SK-N-SH (cell line): Measurements from ENCODE around the gene ABHD17B. TPM values are rescaled to one million over a fixed set of nuclear protein-coding genes. Genes with fewer than 3 reads are reported as not detected.

Experiments used
- CTCF ChIA-PET: fragments of 300-600, 350-600 bp; formaldehyde crosslinking; extraction: SDS; loops from one replicate; lab custom pipeline; 2021; lab: Yijun Ruan, JAX
- POLR2A ChIA-PET: fragments of 350-600 bp; sonication (Branson Sonifier 250); formaldehyde crosslinking; extraction: SDS; loops from one replicate; lab custom pipeline; 2020; ENCODE audit warnings: antibody characterized with exemption, inconsistent platforms; lab: Yijun Ruan, JAX
- DNase-seq: peaks from one replicate; pipeline ENCODE4 v3.0.0; 2012
- H2AFZ ChIP-seq: fragments of 200-600 bp; sonication (generic); 2 replicates; pipeline ENCODE4 v1.8.1; 2016; ENCODE audit warnings: antibody characterized with exemption, mild to moderate bottlenecking, low read depth
- H3F3A ChIP-seq: fragments of 200-600 bp; sonication (generic); replicated peaks from 2 replicates; pipeline ENCODE3; 2016; ENCODE audit warnings: antibody characterized with exemption, mild to moderate bottlenecking; ENCODE audit not compliant: insufficient read depth
- H3K27ac ChIP-seq, 2 experiments: fragments of 200-500 bp in 1 of 2; fragments of 200-600 bp in 1 of 2; sonication (Bioruptor generic) in 1 of 2; sonication (generic), shearing (Covaris generic) in 1 of 2; 2 replicates each; pipeline versions ENCODE4 v1.5.1 to v1.6.1; 2014 to 2016; ENCODE audit warnings: low read depth in 2 of 2, inconsistent platforms in 1 of 2, low read length in 1 of 2, mild to moderate bottlenecking in 1 of 2, mixed read lengths in 1 of 2
- H3K27me3 ChIP-seq: fragments of 200-600 bp; sonication (generic), shearing (Covaris generic); 2 replicates; pipeline ENCODE4 v1.6.1; 2016; ENCODE audit warnings: mixed run types; ENCODE audit not compliant: insufficient read depth
- H3K36me3 ChIP-seq, 2 experiments: fragments of 200-500 bp in 1 of 2; fragments of 200-600 bp in 1 of 2; sonication (Bioruptor generic) in 1 of 2; sonication (generic) in 1 of 2; replicated peaks in 1 of 2; 2 replicates each; pipeline versions ENCODE3 to v1.5.1; 2014 to 2016; ENCODE audit warnings: low read length in 1 of 2, mild to moderate bottlenecking in 1 of 2; ENCODE audit not compliant: insufficient read depth in 2 of 2, control insufficient read depth in 1 of 2
- H3K4me1 ChIP-seq, 2 experiments: fragments of 200-500 bp in 1 of 2; fragments of 200-600 bp in 1 of 2; sonication (Bioruptor generic) in 1 of 2; sonication (generic), shearing (Covaris generic) in 1 of 2; 2 replicates each; pipeline versions ENCODE4 v1.5.1 to v1.6.1; 2014 to 2016; ENCODE audit warnings: low read depth in 1 of 2, low read length in 1 of 2, mixed run types in 1 of 2; ENCODE audit not compliant: insufficient read depth in 2 of 2, control insufficient read depth in 1 of 2
- H3K4me2 ChIP-seq: fragments of 200-600 bp; sonication (generic), shearing (Covaris generic); 2 replicates; pipeline ENCODE4 v1.6.1; 2017; ENCODE audit warnings: mixed run types
- H3K4me3 ChIP-seq, 2 experiments: fragments of 200-500 bp in 1 of 2; fragments of 200-600 bp in 1 of 2; sonication (Bioruptor generic) in 1 of 2; sonication (generic), shearing (Covaris generic) in 1 of 2; 2 replicates each; pipeline versions ENCODE4 v1.5.1 to v1.8.1; 2014 to 2016; ENCODE audit warnings: low read depth in 2 of 2, inconsistent platforms in 1 of 2, low read length in 1 of 2, mild to moderate bottlenecking in 1 of 2, mixed read lengths in 1 of 2, moderate library complexity in 1 of 2
- H3K79me2 ChIP-seq: fragments of 200-600 bp; sonication (generic); 2 replicates; pipeline ENCODE4 v1.8.1; 2017; ENCODE audit warnings: mild to moderate bottlenecking; ENCODE audit not compliant: insufficient read depth
- H3K9ac ChIP-seq: fragments of 200-600 bp; sonication (generic); 2 replicates; pipeline ENCODE4 v1.6.1; 2017; ENCODE audit warnings: mixed run types
- H3K9me2 ChIP-seq: fragments of 200-600 bp; sonication (generic); 2 replicates; pipeline ENCODE4 v1.6.1; 2017; ENCODE audit warnings: mixed run types
- H3K9me3 ChIP-seq: fragments of 200-600 bp; sonication (generic); 2 replicates; pipeline ENCODE4 v1.6.1; 2017; ENCODE audit warnings: mixed run types, mild to moderate bottlenecking, moderate library complexity
- H4K20me1 ChIP-seq: fragments of 200-600 bp; sonication (generic); 2 replicates; pipeline ENCODE4 v1.6.1; 2017; ENCODE audit warnings: mild to moderate bottlenecking, mixed run types; ENCODE audit not compliant: insufficient read depth
- CHD2 ChIP-seq: fragments of 150-350 bp; IDR thresholded peaks from 2 replicates; pipeline ENCODE4 v1.6.1; 2018; ENCODE audit warnings: low read length; ENCODE audit not compliant: partially characterized antibody
- EP300 ChIP-seq, 2 experiments: IDR thresholded peaks; 2 replicates each; pipeline versions ENCODE4 v1.4.0 to v1.6.1; 2012; ENCODE audit warnings: borderline replicate concordance in 1 of 2, low read depth in 1 of 2, low read length in 1 of 2
- EZH2phosphoT487 ChIP-seq: fragments of 200-600 bp; sonication (generic); IDR thresholded peaks from 2 replicates; pipeline ENCODE4 v1.6.1; 2017; ENCODE audit warnings: low read depth, mixed run types, mild to moderate bottlenecking, antibody characterized with exemption, moderate library complexity, borderline replicate concordance
- FOSL2 ChIP-seq: IDR thresholded peaks from 2 replicates; pipeline ENCODE4 v1.4.0; 2012; ENCODE audit warnings: low read depth, mild to moderate bottlenecking, moderate library complexity, borderline replicate concordance
- FOXJ3 ChIP-seq: sonication (generic); formaldehyde crosslinking; IDR thresholded peaks from 2 replicates; pipeline ENCODE4 v1.5.1; 2020; ENCODE audit warnings: mild to moderate bottlenecking, missing genetic modification reagents
- FOXM1 ChIP-seq: IDR thresholded peaks from 2 replicates; pipeline ENCODE4 v1.4.0; 2012; ENCODE audit warnings: low read depth, mild to moderate bottlenecking
- GABPA ChIP-seq: IDR thresholded peaks from 2 replicates; pipeline ENCODE4 v1.4.0; 2012; ENCODE audit warnings: low read depth, mild to moderate bottlenecking
- GATA2 ChIP-seq: sonication (generic); formaldehyde crosslinking; IDR thresholded peaks from 2 replicates; pipeline ENCODE4 v1.5.0; 2020; ENCODE audit warnings: mild to moderate bottlenecking, missing genetic modification reagents
- MEF2A ChIP-seq: IDR thresholded peaks from 2 replicates; pipeline ENCODE4 v1.4.0; 2012; ENCODE audit warnings: low read depth, borderline replicate concordance
- NRF1 ChIP-seq: IDR thresholded peaks from 2 replicates; pipeline ENCODE4 v1.6.1; 2012; ENCODE audit warnings: low read depth, mild to moderate bottlenecking, low read length
- POLR2AphosphoS5 ChIP-seq: IDR thresholded peaks from 2 replicates; pipeline ENCODE4 v1.6.1; 2012; ENCODE audit warnings: low read depth, low read length
- RAD21 ChIP-seq: IDR thresholded peaks from 2 replicates; pipeline ENCODE4 v1.6.1; 2012; ENCODE audit warnings: mild to moderate bottlenecking, low read length
- RCOR1 ChIP-seq: fragments of 150-350 bp; IDR thresholded peaks from 2 replicates; pipeline ENCODE4 v1.6.1; 2017; ENCODE audit warnings: antibody characterized with exemption, low read length
- RFX5 ChIP-seq: IDR thresholded peaks from 2 replicates; pipeline ENCODE4 v1.6.1; 2012; ENCODE audit warnings: mild to moderate bottlenecking, improper control_type of control experiment, low read length
- RXRA ChIP-seq: IDR thresholded peaks from 2 replicates; pipeline ENCODE4 v1.4.0; 2012; ENCODE audit warnings: low read depth, mild to moderate bottlenecking, borderline replicate concordance
- SIN3A ChIP-seq: IDR thresholded peaks from 2 replicates; pipeline ENCODE4 v1.6.1; 2012; ENCODE audit warnings: low read depth, mild to moderate bottlenecking, low read length, moderate library complexity, borderline replicate concordance
- SMC3 ChIP-seq: IDR thresholded peaks from 2 replicates; pipeline ENCODE4 v1.6.1; 2012; ENCODE audit warnings: low read depth, low read length, improper control_type of control experiment
- WGBS: methylation state at CpG from one replicate; pipeline ENCODE4 v1.1.6; 2017; ENCODE audit warnings: low lambda C conversion rate; 5-methylcytosine and 5-hydroxymethylcytosine counted together
- polyA plus RNA-seq, 3 experiments: library from polyadenylated mRNA; depleted of rRNA; stranded (reverse); fragments of >200 nt; gene quantifications; 2 replicates each; pipeline ENCODE4 v1.2.3, GENCODE V29; 2012
- TF ChIP-seq, protein P1 (sequence below): fragments of 150-350 bp; IDR thresholded peaks from 2 replicates; pipeline ENCODE4 v1.6.1; 2016; ENCODE audit warnings: mild to moderate bottlenecking, low read depth, low read length
- TF ChIP-seq, protein P2 (sequence below): IDR thresholded peaks from 2 replicates; pipeline ENCODE4 v1.4.0; 2012; ENCODE audit warnings: low read depth
- TF ChIP-seq, protein P3 (sequence below): IDR thresholded peaks from 2 replicates; pipeline ENCODE4 v1.6.1; 2012; ENCODE audit warnings: mild to moderate bottlenecking, low read depth, low read length, moderate library complexity

The ABHD17B gene
- polyA plus RNA-seq, 1 of the 3 experiments (the other 2 are of a cell fraction) = 7.3 TPM

DNA sequence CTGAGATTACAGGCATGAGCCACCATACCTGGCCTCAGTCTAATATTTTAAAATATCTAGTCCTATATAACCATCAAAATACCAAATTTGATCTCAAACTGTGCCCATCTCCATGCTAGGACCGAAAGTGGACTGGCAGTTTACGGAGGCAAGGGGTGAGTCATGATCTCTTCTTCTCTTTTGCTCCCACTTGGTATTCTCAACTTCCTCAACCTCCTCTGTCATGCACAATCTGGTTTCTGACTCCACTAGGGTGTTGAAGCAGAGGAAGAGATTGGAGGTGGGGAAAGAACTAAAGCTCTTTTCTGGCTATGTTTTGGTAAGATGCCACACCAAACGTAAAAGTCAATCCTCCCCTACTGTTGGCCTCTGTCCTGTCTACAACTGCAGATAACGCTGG is 86.7 kb downstream of the ABHD17B start:
- H3F3A ChIP-seq = no peaks in the 10 kb centered on the region
- H3K79me2 ChIP-seq = no peaks in the 10 kb centered on the region
- H3K9me3 ChIP-seq = no peaks in the 10 kb centered on the region
- H3K4me3 ChIP-seq = no peak overlapping the region
- H3K36me3 ChIP-seq = no peaks in the 10 kb centered on the region
- POLR2A ChIA-PET = no interaction called here
- no peak overlapping the region for H3K9ac ChIP-seq
- no peaks in the 10 kb centered on the region; a peak in 1 of 4 replicates for H3K4me1 ChIP-seq
- WGBS = 69% methylated on average over 4 of the region's 4 CpGs
- H4K20me1 ChIP-seq = no peaks in the 10 kb centered on the region
- H2AFZ ChIP-seq = no peak overlapping the region
- CTCF ChIA-PET = no interaction called here
- H3K27me3 ChIP-seq = no peaks in the 10 kb centered on the region; the same call in 1 of the 2 replicates
- no peak for DNase-seq
- H3K27ac ChIP-seq = no peak overlapping the region
- no peak for TF ChIP-seq GATA2 (CRISPR knock-in tag)
- TF ChIP-seq SIN3A = no peak
- no peak for TF ChIP-seq FOXJ3
- TF ChIP-seq, protein P1, sequence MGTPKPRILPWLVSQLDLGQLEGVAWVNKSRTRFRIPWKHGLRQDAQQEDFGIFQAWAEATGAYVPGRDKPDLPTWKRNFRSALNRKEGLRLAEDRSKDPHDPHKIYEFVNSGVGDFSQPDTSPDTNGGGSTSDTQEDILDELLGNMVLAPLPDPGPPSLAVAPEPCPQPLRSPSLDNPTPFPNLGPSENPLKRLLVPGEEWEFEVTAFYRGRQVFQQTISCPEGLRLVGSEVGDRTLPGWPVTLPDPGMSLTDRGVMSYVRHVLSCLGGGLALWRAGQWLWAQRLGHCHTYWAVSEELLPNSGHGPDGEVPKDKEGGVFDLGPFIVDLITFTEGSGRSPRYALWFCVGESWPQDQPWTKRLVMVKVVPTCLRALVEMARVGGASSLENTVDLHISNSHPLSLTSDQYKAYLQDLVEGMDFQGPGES = no peak
- TF ChIP-seq NRF1 = no peak
- no peak for TF ChIP-seq EP300 (IDR thresholded peaks at IDR 0.05; ENCODE audit: borderline replicate concordance in 1 of 2, low read depth in 1 of 2, low read length in 1 of 2)
- TF ChIP-seq RXRA = no peak
- TF ChIP-seq POLR2AphosphoS5 = no peak
- no peak for TF ChIP-seq CHD2
- TF ChIP-seq, protein P2, sequence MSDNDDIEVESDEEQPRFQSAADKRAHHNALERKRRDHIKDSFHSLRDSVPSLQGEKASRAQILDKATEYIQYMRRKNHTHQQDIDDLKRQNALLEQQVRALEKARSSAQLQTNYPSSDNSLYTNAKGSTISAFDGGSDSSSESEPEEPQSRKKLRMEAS = no peak
- no peak for TF ChIP-seq GABPA
- TF ChIP-seq RAD21 = no peak
- no peak for TF ChIP-seq FOSL2
- no peak for TF ChIP-seq SMC3
- TF ChIP-seq RCOR1 = no peak
- no peak overlapping the region for H3K4me2 ChIP-seq
- no peaks in the 10 kb centered on the region for H3K9me2 ChIP-seq

DNA sequence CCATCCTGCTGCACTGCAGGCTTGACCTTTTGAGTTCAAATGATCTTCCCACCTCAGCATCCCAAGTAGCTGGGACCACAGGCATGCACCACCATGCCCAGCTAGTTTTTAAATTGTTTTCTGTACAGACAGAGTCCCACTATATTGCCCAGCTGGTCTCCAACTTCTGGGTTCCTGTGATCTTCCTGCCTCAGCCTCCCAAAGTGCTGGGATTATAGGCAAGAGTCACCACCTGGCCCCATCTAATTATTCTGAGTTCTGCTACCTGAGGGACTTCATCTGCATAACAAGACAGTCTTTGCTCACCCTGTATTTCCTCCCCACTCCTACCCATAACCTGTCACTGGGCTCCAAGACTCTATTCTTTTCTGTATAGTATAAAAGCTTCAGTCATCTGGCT is 88.1 kb downstream of the ABHD17B start:
- Histone ChIP-seq H3K79me2 (no peaks in the 10 kb centered on the region), H3K4me2 (no peak overlapping the region), H3K36me3 (no peaks in the 10 kb centered on the region), H3K9me2 (no peaks in the 10 kb centered on the region), H3K27me3 (no peaks in the 10 kb centered on the region; the same call in 1 of the 2 replicates), H3K9ac (no peak overlapping the region), H3K27ac (no peak overlapping the region), H2AFZ (no peak overlapping the region), H3K9me3 (no peaks in the 10 kb centered on the region), H3F3A (no peaks in the 10 kb centered on the region), H4K20me1 (no peaks in the 10 kb centered on the region), H3K4me3 (no peak overlapping the region), H3K4me1 (no peaks in the 10 kb centered on the region; a peak in 1 of 4 replicates)
- ChIA-PET CTCF (interaction anchor here (2.4 kb wide), 1 partner anchor 202 kb away, joined by 10 read pairs; no protein-coding TSS in a partner anchor), POLR2A (no interaction called here)
- no peak for DNase-seq
- TF ChIP-seq EP300 (IDR thresholded peaks at IDR 0.05; ENCODE audit: borderline replicate concordance in 1 of 2, low read depth in 1 of 2, low read length in 1 of 2) (no peak), EZH2phosphoT487 (no peak), GATA2 (CRISPR knock-in tag) (no peak), POLR2AphosphoS5 (no peak), RFX5 (no peak), FOXJ3 (no peak), CHD2 (no peak), RXRA (no peak), GABPA (no peak), MEF2A (no peak), FOXM1 (no peak)
- TF ChIP-seq, protein P3, sequence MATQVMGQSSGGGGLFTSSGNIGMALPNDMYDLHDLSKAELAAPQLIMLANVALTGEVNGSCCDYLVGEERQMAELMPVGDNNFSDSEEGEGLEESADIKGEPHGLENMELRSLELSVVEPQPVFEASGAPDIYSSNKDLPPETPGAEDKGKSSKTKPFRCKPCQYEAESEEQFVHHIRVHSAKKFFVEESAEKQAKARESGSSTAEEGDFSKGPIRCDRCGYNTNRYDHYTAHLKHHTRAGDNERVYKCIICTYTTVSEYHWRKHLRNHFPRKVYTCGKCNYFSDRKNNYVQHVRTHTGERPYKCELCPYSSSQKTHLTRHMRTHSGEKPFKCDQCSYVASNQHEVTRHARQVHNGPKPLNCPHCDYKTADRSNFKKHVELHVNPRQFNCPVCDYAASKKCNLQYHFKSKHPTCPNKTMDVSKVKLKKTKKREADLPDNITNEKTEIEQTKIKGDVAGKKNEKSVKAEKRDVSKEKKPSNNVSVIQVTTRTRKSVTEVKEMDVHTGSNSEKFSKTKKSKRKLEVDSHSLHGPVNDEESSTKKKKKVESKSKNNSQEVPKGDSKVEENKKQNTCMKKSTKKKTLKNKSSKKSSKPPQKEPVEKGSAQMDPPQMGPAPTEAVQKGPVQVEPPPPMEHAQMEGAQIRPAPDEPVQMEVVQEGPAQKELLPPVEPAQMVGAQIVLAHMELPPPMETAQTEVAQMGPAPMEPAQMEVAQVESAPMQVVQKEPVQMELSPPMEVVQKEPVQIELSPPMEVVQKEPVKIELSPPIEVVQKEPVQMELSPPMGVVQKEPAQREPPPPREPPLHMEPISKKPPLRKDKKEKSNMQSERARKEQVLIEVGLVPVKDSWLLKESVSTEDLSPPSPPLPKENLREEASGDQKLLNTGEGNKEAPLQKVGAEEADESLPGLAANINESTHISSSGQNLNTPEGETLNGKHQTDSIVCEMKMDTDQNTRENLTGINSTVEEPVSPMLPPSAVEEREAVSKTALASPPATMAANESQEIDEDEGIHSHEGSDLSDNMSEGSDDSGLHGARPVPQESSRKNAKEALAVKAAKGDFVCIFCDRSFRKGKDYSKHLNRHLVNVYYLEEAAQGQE = no peak
- TF ChIP-seq, protein P1 = no peak
